ENCODE results near the gene BOLA1.

- TF ChIP-seq CTCF (IDR thresholded peaks at IDR 0.05; ENCODE audit: low read depth, low read length) (no peak), POLR2A (IDR thresholded peaks at IDR 0.05; ENCODE audit: extremely low read depth, insufficient read length) (no peak), MYC (IDR thresholded peaks at IDR 0.05; ENCODE audit: low read depth, low read length) (no peak)
- TF ChIP-seq, protein P1, sequence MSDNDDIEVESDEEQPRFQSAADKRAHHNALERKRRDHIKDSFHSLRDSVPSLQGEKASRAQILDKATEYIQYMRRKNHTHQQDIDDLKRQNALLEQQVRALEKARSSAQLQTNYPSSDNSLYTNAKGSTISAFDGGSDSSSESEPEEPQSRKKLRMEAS (IDR thresholded peaks at IDR 0.05; ENCODE audit: low read depth, low read length) = no peak
Measured at GRCh38 chr1:149877211-149877946, 22.0 kb upstream of the BOLA1 start.
